Mesodermal cell (in vitro differentiated cells): ENCODE results near the gene MEOX1.

ENCODE experiments used
- H3K27ac ChIP-seq: 2 replicates; pipeline ENCODE4 v1.7.0; 2013; ENCODE audit warnings: mild to moderate bottlenecking, low read depth, low read length, moderate library complexity; ENCODE audit not compliant: severe bottlenecking
- H3K36me3 ChIP-seq: 2 replicates; pipeline ENCODE4 v1.7.1; 2013; ENCODE audit warnings: mild to moderate bottlenecking, low read length, moderate library complexity; ENCODE audit not compliant: control insufficient read depth, insufficient read depth
- H3K4me1 ChIP-seq: one replicate; pipeline ENCODE4 v1.7.1; 2013; ENCODE audit warnings: mild to moderate bottlenecking, low read length; ENCODE audit not compliant: insufficient read depth, control insufficient read depth, poor library complexity, severe bottlenecking
- H3K4me3 ChIP-seq: 2 replicates; pipeline ENCODE4 v1.7.0; 2013; ENCODE audit warnings: low read length, control low read depth, mild to moderate bottlenecking; ENCODE audit not compliant: insufficient read depth, poor library complexity, severe bottlenecking; ENCODE audit errors: extremely low read depth
- H3K9me3 ChIP-seq: 2 replicates; pipeline ENCODE4 v1.7.1; 2013; ENCODE audit warnings: mild to moderate bottlenecking, low read length, moderate library complexity; ENCODE audit not compliant: control insufficient read depth
- WGBS, 2 experiments: methylation state at CpG; one replicate each; pipeline ENCODE4 v1.1.5; 2013; ENCODE audit warnings: missing lambda C conversion rate in 2 of 2; ENCODE audit not compliant: insufficient coverage in 2 of 2; 5-methylcytosine and 5-hydroxymethylcytosine counted together

The MEOX1 gene

DNA sequence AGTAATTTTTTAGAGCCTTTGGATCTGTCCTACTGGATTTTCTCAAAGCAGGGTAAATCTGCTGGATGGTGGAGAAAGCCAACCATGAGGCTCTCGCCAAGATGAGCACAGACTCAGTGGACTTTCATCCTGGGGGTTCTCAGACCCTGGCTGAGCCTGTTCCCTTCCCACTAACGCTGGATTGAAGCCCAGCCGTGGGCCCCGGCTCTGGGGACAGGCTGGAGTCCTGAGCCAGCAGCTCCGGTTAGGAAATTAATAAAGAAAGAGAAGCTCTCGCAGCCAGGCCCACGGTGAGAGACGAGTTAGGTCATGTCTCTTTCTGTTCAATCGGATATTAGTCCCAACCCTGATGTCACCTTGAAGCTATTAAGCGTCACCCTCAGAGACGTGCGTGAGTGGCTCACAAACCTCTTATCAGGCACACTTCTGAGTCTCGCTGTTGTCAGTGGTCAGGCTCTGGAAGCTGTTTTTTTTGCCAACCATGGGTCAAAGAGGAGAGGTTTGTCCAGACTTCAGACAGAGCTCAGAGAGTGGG is 27.1 kb downstream of the MEOX1 start:
- Histone ChIP-seq H3K4me1 (peaks cover 14% of the 10 kb centered on the region), H3K36me3 (no peaks in the 10 kb centered on the region), H3K9me3 (no peaks in the 10 kb centered on the region), H3K4me3 (no peak overlapping the region), H3K27ac (no peak overlapping the region)
- 86 to 94% methylated on average over 12 of the region's 13 CpGs for WGBS, 2 experiments

DNA sequence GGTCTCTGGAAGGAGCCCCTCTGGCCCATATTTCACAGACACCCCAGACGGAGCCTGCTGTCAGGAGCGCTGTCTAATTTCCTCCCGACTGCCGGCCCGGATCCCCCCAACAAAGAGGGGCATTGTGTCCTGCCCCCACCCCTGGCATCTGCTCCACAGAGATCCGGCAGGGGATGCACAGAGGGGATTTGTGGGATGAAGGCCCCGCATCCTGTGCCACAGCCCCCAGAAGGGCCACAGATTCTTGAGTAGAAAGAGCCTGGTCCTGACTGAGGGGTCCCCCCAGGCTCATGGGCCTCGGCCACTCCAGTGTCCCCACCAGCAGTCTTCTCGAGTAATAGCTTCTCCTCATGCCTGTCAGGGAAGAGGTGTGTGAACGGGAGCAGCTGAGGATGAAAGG is 29.5 kb downstream of the MEOX1 start:
- WGBS, 2 experiments = 73 to 87% methylated on average over 4 to 5 of the region's 10 CpGs
- Histone ChIP-seq H3K9me3 (no peaks in the 10 kb centered on the region), H3K4me3 (no peak overlapping the region), H3K36me3 (no peaks in the 10 kb centered on the region), H3K27ac (no peak overlapping the region), H3K4me1 (peaks cover 25% of the 10 kb centered on the region)

GRCh38 chr17:43631429-43631828 is 30.3 kb downstream of the MEOX1 start:
- no peaks in the 10 kb centered on the region for H3K36me3 ChIP-seq
- 90 to 96% methylated on average over 5 to 6 of the region's 7 CpGs for WGBS, 2 experiments
- peaks cover 25% of the 10 kb centered on the region for H3K4me1 ChIP-seq
- H3K4me3 ChIP-seq = no peak overlapping the region
- no peak overlapping the region for H3K27ac ChIP-seq
- no peaks in the 10 kb centered on the region for H3K9me3 ChIP-seq

GRCh38 chr17:43628089-43628650 is 33.6 kb downstream of the MEOX1 start:
- WGBS, 2 experiments = 78% methylated on average over 7 to 12 of the region's 15 CpGs
- Histone ChIP-seq H3K27ac (peak overlapping the region; percentile 47), H3K4me3 (no peak overlapping the region), H3K4me1 (peaks cover 17% of the 10 kb centered on the region), H3K9me3 (no peaks in the 10 kb centered on the region), H3K36me3 (no peaks in the 10 kb centered on the region)

- WGBS, 2 experiments = 56 to 65% methylated on average over 2 of the region's 5 CpGs
- Histone ChIP-seq H3K36me3 (no peaks in the 10 kb centered on the region), H3K27ac (peak overlapping the region; percentile 47), H3K4me1 (peaks cover 17% of the 10 kb centered on the region), H3K4me3 (no peak overlapping the region), H3K9me3 (no peaks in the 10 kb centered on the region)
Measured at GRCh38 chr17:43627653-43628052, 34.1 kb downstream of the MEOX1 start.

DNA sequence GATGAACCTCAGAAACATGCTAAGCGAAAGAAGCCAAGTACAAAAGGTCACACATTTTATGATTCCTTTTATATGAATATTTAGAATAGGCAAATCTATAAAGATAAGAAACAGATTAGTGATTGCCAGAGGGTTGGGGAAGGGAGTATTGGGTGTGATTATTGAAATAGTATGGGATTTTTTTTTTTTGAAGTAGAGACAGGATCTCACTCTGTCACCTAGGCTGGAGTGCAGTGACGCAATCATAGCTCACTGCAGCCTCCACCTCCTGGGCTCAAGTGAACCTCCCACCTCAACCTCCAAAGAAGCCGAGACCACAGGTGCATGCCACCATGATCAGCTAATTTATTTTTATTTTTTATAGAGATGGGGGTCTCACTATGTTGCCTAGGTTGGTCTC is 35.7 kb downstream of the MEOX1 start:
- no CpG with 5 or more reads among the region's 3 CpGs for WGBS, 2 experiments
- no peak overlapping the region for H3K27ac ChIP-seq
- H3K4me1 ChIP-seq = peaks cover 11% of the 10 kb centered on the region
- no peaks in the 10 kb centered on the region for H3K36me3 ChIP-seq
- no peaks in the 10 kb centered on the region for H3K9me3 ChIP-seq
- no peak overlapping the region for H3K4me3 ChIP-seq

DNA sequence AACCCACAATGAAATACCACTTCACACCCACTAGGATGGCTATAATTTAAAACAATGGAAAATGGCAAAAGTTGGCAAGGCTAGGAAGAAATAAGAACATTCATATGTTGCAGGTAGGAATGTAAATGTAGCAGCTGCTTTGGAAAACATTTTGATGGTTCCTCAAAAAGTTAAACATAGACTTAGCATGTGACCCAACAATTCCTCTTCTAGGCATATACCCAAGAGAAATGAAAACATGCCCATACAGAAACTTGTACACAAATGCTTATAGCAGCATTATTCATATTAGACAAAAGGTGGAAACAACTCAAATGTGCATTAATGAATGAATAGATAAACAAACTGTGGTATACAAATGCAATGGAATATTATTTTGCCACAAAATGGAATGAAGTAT is 36.1 kb downstream of the MEOX1 start:
- no peaks in the 10 kb centered on the region for H3K36me3 ChIP-seq
- H3K27ac ChIP-seq = no peak overlapping the region
- peaks cover 11% of the 10 kb centered on the region for H3K4me1 ChIP-seq
- H3K4me3 ChIP-seq = no peak overlapping the region
- no peaks in the 10 kb centered on the region for H3K9me3 ChIP-seq

DNA sequence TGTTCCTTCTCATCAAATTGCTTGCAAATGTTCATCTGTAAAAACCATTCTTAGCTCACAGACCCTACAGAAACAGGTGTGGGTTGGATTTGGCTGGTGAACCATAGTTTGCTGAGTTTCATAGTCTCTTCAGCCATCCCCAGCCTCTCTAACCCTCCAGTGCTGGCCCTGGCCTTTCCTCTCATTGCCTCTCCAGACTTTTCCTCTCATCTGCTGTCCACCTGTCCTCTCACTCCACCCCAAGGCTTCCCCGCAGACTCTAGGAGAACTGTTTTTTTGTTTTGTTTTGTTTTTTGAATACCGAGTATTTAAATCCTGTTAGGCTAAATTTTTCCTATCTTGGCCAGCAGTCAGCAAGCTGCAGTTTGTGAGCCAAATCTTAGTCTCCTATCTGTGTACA is 41.1 kb downstream of the MEOX1 start:
- H3K27ac ChIP-seq = no peak overlapping the region
- WGBS, 2 experiments = 83 to 100% methylated on average over 1 of the region's 2 CpGs
- H3K9me3 ChIP-seq = no peaks in the 10 kb centered on the region

GRCh38 chr17:43620147-43620546 is 41.6 kb downstream of the MEOX1 start:
- Histone ChIP-seq H3K4me3 (no peak overlapping the region), H3K27ac (no peak overlapping the region), H3K9me3 (no peaks in the 10 kb centered on the region), H3K4me1 (peaks cover 4% of the 10 kb centered on the region), H3K36me3 (no peaks in the 10 kb centered on the region)
- 74 to 85% methylated on average over 3 to 4 of the region's 9 CpGs for WGBS, 2 experiments

More for the DNA sequence above, 41.1 kb downstream of the MEOX1 start:
- Histone ChIP-seq H3K4me1 (peaks cover 4% of the 10 kb centered on the region), H3K36me3 (no peaks in the 10 kb centered on the region), H3K4me3 (no peak overlapping the region)

- Histone ChIP-seq H3K27ac (no peak overlapping the region), H3K4me3 (no peak overlapping the region), H3K36me3 (no peaks in the 10 kb centered on the region), H3K4me1 (peaks cover 4% of the 10 kb centered on the region), H3K9me3 (no peaks in the 10 kb centered on the region)
- WGBS, 2 experiments = 96% methylated on average over 4 of the region's 5 CpGs; no CpG with 5 or more reads in 1 of the 2 experiments
Measured at GRCh38 chr17:43619705-43620104, 42.0 kb downstream of the MEOX1 start.

GRCh38 chr17:43618276-43618675 is 43.4 kb downstream of the MEOX1 start:
- Histone ChIP-seq H3K36me3 (no peaks in the 10 kb centered on the region), H3K9me3 (no peaks in the 10 kb centered on the region), H3K4me1 (peaks cover 4% of the 10 kb centered on the region), H3K27ac (no peak overlapping the region), H3K4me3 (no peak overlapping the region)
- 83 to 100% methylated on average over 1 of the region's 8 CpGs for WGBS, 2 experiments
